HG02973 (cell line): Measurements from ENCODE around the gene SPATA31A1.
"Not testable (repeated sequence)": the region's sequence is repeated elsewhere in the genome, so short reads cannot be mapped to it uniquely, and the experiment has no call there.

Experiments
- ATAC-seq: cut with Tn5 transposase; IDR thresholded peaks from one replicate; pipeline ENCODE4 v1.9.1; 2021; ENCODE audit warnings: moderate library complexity; ENCODE audit not compliant: unreplicated experiment

Gene SPATA31A1

GRCh38 chr9:39355369-39355768 is at the start of gene SPATA31A1:
Gene SPATA31A1 (plus strand): TSS chr9:39355669. CDS start chr9:39355731, 62 bp downstream.
- ATAC-seq: not testable (repeated sequence)

DNA sequence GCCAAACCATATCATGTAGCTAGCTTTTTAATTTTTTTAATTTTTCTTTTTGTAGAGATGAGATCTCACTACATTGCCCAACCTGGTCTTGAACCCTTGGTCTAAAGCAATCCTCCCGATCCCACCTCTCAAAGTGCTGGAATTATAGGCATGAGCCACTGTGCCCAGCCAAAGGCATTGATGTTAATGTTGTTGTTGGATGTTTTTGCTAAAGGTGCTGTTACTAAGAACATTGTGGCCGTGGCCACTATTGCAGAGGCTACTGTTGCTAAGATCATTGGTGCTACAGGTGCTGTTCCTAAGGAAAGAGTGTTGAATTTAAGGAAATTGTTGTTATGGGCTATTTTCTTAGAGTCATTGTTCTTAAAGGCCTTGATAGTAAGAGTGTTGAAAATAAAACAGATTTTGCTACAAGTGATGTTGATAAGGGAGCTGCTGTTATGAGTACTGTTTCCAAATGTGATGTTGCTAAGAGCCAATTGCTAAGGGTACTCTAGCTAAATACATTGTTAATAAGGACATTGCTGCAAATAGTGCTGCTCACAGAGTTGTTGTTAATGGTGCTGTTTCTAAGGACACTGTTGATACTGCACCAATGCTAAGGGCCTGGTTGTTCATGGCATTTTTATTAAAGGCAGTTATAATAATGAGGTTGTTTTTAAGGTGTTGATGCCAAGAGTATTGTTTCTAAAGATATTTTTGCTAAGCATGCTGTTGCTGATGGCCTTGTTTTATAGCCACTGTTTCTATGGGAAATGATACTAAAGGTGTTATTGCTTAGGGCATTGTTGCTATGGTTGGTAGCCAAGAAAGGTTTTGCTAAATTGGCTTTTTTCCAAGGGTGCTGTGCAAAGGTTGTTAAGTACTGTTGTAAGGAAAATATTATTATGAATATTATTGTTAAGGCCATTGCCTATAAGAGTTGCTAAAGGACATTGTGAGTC is 52.1 kb downstream of the SPATA31A1 start:
- ATAC-seq: not testable (repeated sequence)

DNA sequence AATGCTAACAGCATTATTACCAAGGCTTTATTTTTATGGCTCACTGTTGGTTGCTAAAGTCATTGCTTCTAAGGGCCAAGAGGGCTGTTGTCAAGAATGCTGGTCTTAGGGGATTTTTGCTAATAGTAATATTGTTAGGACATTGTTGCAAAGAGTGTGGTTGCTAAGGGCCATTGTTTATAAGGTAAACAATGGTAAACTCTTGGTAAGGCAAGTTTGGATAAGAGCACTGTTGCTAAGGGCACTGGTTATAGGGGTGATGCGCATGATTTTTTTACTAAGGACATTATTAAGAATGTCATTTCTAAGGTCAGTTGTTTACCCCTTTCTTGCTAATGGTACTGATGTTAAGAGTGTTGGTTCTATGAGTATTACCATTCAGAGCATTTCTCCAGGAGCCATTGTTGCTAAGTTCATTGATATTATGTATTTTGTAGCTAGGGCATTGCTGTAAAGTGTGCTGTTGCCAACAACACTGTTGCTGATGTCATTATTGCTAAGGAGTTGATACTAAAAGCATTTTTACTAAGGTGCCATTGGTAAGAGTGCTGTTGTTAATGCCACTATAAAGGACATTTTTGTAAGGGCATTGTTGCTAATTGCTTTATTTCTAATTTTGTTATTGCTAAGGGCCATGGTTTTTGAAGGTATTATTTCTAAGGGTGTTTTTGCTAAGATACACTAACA is 55.9 kb downstream of the SPATA31A1 start:
- ATAC-seq: not testable (repeated sequence)
